ENCODE measurements around the gene RBM44.

GRCh38 chr2:237883951-237884446 is 85.4 kb downstream of the RBM44 start:
- TF ChIP-seq CTCF (IDR thresholded peaks at IDR 0.05) (no peak), POLR2A (IDR thresholded peaks at IDR 0.05) (no peak)
